ENCODE results near the gene UBL4A. TPM values are rescaled to one million over a fixed set of nuclear protein-coding genes. Genes with fewer than 3 reads are reported as not detected.

Gene UBL4A
- total RNA-seq, 1 experiment from 2014 or later, result 37.4 TPM

- no peak overlapping the region for H3K4me3 ChIP-seq (replicated peaks in 1 of 2; ENCODE audit: low read depth in 1 of 2, low read length in 2 of 2)
- H3K4me1 ChIP-seq (ENCODE audit: control insufficient read depth in 1 of 2, insufficient read depth in 2 of 2, low read length in 2 of 2), result no peaks in the 10 kb centered on the region
- no TSS peak for BruUV-seq (replicated peaks)
- CTCF ChIA-PET, result no interaction called here
- no peaks in the 10 kb centered on the region for H4K20me1 ChIP-seq (ENCODE audit: insufficient read depth)
- H3K9me3 ChIP-seq (ENCODE audit: control insufficient read depth in 1 of 2, insufficient read depth in 1 of 2, low read depth in 1 of 2, low read length in 2 of 2), result no peaks in the 10 kb centered on the region
- no peak overlapping the region for H3K9ac ChIP-seq (ENCODE audit: low read length)
- H3K27ac ChIP-seq (ENCODE audit: low read depth, low read length), result no peak overlapping the region
- TF ChIP-seq ZBTB33 (IDR thresholded peaks at IDR 0.05; ENCODE audit: extremely low read depth, insufficient replicate concordance, low read length), result no peak
- no peak for TF ChIP-seq MAX (IDR thresholded peaks at IDR 0.05)
- TF ChIP-seq CBX3 (IDR thresholded peaks at IDR 0.05; ENCODE audit: low read depth), result no peak
- no peak for TF ChIP-seq YY1 (IDR thresholded peaks at IDR 0.05; ENCODE audit: extremely low read depth, insufficient replicate concordance, low read depth, low read length)
- no peak for TF ChIP-seq POLR2A (IDR thresholded peaks at IDR 0.05; ENCODE audit: borderline replicate concordance, extremely low read depth, insufficient read depth, insufficient read length)
- no peak for TF ChIP-seq SRF (IDR thresholded peaks at IDR 0.05; ENCODE audit: low read depth)
- no peak for TF ChIP-seq ZFX (IDR thresholded peaks at IDR 0.05)
- TF ChIP-seq FOSL1 (IDR thresholded peaks at IDR 0.05; ENCODE audit: low read depth), result no peak
- TF ChIP-seq RAD21 (IDR thresholded peaks at IDR 0.05; ENCODE audit: low read depth), result no peak
- no peak for TF ChIP-seq TCF7L2 (IDR thresholded peaks at IDR 0.05; ENCODE audit: borderline replicate concordance, extremely low read depth, insufficient read depth, insufficient read length)
- TF ChIP-seq JUND (IDR thresholded peaks at IDR 0.05), result no peak
- TF ChIP-seq EGR1 (IDR thresholded peaks at IDR 0.05; ENCODE audit: low read depth), result no peak
- no peak for TF ChIP-seq CEBPB (IDR thresholded peaks at IDR 0.05; ENCODE audit: low read depth)
- TF ChIP-seq EZH2 (IDR thresholded peaks at IDR 0.05), result no peak
- TF ChIP-seq EZH2phosphoT487 (IDR thresholded peaks at IDR 0.05; ENCODE audit: borderline replicate concordance), result no peak
- TF ChIP-seq ZNF274 (IDR thresholded peaks at IDR 0.05; ENCODE audit: low read depth, low read length), result no peak
- no peak for TF ChIP-seq ATF3 (IDR thresholded peaks at IDR 0.05)
- no peak for TF ChIP-seq SP1 (IDR thresholded peaks at IDR 0.05; ENCODE audit: low read depth)
- no peak for TF ChIP-seq REST (IDR thresholded peaks at IDR 0.05; ENCODE audit: low read depth)
- no peak for TF ChIP-seq CTCF (IDR thresholded peaks at IDR 0.05 in 2 of 3, conservative IDR thresholded peaks at IDR 0.05 in 1 of 3; ENCODE audit: borderline replicate concordance in 1 of 3, insufficient read depth in 1 of 3, low read depth in 2 of 3, low read length in 2 of 3)
- intact Hi-C loops (cut with micrococcal nuclease), result no loop called here
- POLR2A ChIA-PET, result no interaction called here
- no peaks in the 10 kb centered on the region for H3K9me2 ChIP-seq (ENCODE audit: insufficient read depth)
- no peaks in the 10 kb centered on the region for H3K79me2 ChIP-seq (ENCODE audit: insufficient read depth, low read length)
- no peak for ATAC-seq
- no peaks in the 10 kb centered on the region for H3K27me3 ChIP-seq (ENCODE audit: insufficient read depth, low read length)
- DNase-seq (ENCODE audit: low read depth, low spot score), result no peak
- no peaks in the 10 kb centered on the region for H3K36me3 ChIP-seq (ENCODE audit: control insufficient read depth in 1 of 2, insufficient read depth in 2 of 2, low read length in 2 of 2)
- RAD21 ChIA-PET (ENCODE audit: low non-redundant PET in 1 of 2, low total read pairs in 2 of 2, uncharacterized antibody in 2 of 2, unreplicated experiment in 2 of 2), result no interaction called here
- H3K4me2 ChIP-seq (ENCODE audit: low read length), result no peak overlapping the region
- no peak overlapping the region for H2AFZ ChIP-seq (ENCODE audit: low read depth, low read length, poor library complexity, severe bottlenecking)
Observed at GRCh38 chrX:154450312-154450711, 36.1 kb downstream of the UBL4A start.
